GM18907 (cell line): ENCODE data around the gene AHRR.
"Not testable (repeated sequence)": the region's sequence is repeated elsewhere in the genome, so short reads cannot be mapped to it uniquely, and the experiment has no call there.

Experiments used
- ATAC-seq: cut with Tn5 transposase; IDR thresholded peaks from one replicate; pipeline ENCODE4 v1.9.1; 2021; ENCODE audit warnings: mild to moderate bottlenecking, moderate library complexity; ENCODE audit not compliant: unreplicated experiment

Gene AHRR

DNA sequence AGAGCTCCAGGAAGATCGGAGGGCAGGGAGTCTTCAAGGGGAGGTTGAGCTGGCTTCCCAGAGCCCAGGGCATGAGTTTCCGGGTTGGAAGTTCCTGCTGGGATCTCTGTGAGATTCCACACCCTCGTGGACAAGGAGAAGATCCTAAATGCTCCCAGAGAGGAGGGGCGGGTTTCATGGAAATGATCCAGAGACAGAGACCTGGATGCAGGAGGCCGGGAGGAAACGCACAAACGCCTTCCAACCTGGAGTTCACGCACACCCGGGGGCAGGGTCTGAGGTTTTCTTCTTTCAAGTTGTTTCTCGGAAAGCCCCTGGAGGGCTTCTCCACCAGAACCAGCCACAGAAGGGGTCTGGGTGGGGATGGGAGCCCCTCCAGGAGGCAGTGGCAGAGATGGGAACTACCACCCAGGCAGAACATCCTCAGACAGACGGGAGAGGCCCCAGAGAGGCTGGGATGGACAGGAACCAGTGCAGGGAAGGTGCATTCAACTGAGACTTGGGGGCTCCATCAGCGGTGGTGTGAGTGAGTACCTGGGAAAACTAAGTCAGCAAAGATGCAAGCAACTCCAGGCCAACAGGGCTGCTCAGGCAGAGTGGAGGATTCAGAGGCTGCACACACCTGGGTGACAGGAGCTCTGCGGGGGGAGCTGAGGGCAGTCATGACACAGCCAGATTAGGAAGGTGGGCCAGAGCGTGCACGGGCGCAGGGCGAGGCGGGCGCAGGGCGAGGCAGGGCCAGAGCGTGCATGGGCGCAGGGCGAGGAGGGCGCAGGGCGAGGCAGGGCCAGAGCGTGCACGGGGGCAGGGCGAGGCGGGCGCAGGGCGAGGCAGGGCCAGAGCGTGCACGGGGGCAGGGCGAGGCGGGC, 69.3 kb downstream of the AHRR start:
- ATAC-seq: no peak

DNA sequence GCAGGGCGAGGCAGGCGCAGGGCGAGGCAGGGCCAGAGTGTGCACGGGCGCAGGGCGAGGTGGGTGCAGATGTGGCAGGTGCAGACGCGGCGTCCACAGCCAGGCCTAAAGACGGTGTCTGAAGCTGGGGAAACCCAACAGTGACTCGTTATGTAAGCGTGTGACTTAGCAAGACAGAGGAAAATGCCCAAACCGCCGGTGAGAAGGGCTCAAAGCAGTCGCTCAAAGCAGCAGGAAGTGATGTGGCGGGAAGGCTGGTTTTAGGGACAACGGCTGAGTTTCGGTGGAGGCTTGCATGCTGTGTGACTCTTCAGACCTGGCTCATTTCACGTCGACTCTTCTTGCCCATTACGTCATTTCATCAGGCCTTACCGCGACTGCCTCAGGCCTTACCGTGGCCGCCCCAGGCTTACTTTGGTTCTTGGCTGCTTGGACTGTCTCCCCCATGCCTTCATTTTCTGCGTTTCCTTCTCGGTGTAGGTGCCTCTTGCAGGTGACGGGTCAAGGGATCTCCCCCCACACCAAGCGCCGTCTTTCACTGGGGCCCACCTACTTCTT, 71.0 kb downstream of the AHRR start:
- peak; percentile 88 for ATAC-seq

DNA sequence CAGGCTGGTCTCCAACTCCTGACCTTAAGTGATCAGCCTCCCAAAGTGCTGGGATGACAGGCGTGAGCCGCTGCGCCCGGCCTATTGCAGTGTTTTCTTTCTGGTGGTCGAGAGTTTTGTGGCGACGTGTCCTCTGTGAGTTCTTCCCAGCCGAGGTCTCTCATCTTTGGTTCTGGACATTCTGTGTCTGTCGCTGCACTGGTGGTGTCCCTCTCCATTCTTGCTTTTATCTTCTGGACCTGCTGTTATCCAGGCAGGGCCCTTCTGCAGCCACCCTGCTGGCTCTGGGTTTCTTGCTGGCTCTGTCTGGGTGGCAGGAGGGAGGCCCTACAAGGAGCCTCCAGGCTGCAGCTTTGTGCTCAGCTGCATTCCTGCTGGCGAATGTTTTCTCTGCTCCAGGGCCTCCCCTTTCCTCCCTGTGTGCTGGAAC, 72.3 kb downstream of the AHRR start:
- no peak for ATAC-seq

DNA sequence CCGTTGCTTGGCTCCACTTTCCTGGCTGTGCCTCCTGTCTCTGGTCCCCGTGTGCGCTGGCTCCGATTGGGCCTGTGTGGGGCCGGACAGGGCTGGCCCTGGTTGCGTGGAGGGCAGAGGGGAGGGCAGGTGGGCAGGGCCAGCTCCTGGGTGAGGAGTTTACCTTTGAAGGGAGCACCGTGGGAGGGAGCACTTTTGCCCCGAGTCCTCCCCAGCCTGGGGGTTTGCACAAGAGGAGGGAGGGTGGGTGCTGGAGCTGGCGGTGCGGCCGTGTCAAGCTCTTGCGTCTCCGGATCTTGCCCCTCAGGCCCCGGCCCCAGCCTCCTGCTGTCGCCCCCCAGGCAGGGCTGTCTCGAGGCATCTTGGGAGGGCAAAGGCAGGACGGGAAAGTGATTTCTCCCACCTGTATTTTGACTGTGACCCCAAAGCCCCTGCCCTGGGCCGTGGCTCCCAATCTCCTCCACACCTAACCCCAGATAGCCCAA, 73.2 kb downstream of the AHRR start:
- no peak for ATAC-seq

DNA sequence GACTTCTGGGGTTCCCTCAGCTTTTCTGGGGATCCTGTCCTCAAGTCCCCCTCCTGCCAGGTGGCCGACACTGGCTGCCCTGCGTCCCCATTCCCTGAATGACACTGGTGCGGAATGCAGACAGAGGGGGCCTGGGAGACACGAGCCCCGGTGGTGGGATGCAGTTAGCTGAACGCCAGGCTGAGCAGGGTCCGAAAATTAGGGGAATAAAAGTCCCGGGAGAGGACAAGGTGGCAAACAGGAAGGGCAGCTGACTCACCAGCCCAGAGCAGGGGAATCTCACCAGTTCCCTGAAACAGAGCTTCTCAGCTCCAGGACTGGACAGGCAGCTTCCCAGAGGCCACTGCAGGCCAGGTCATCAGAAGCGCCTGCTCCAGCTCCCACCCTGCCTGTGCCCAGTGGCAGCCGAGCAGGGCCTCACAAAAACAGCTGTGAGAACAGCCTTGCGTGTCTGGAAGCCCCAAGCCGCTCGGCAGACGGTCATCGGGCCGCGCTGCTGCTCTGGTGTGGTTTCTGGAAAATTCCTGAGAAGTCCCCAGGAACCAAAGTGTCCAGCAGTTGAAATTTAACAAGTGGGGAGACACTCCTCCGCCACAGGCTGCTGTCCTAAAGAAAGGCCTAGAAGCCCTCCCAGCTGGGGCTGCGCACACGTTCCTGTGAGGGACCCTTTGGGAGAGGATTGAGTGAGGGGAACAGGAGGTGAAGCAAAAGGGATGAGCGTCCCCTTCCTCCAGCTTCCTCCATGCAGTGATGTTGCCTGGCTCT, 73.8 kb downstream of the AHRR start:
- no peak for ATAC-seq

DNA sequence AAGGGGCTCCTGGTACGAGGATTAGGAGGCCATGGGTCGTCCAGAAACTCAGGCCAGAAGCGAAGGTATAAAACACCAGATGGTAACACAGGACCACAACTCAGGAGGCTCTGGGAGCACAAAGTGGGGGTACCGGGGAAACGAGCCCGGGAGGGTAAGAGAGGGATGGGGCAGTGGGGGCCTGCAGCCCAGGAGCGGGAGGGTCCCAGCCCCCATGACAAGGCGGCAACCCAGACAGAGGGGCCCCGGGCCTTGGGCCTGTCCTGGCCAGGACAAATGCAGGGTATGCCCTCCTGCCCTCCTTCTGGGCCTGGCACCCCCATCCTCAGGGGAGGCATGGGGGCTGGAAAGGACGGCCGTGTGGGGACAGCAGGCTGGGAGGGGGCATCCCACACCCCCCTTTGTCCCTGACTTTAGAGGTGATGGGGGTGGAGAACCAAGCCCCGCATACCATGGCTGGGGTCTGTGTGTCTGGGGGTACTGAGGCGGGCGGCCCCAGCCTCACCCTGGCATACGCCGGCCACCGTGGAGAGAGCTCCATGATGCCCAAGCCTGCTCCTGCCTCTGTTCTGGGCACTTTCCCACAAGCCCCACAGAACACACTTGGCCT, 74.5 kb downstream of the AHRR start:
- no peak for ATAC-seq

DNA sequence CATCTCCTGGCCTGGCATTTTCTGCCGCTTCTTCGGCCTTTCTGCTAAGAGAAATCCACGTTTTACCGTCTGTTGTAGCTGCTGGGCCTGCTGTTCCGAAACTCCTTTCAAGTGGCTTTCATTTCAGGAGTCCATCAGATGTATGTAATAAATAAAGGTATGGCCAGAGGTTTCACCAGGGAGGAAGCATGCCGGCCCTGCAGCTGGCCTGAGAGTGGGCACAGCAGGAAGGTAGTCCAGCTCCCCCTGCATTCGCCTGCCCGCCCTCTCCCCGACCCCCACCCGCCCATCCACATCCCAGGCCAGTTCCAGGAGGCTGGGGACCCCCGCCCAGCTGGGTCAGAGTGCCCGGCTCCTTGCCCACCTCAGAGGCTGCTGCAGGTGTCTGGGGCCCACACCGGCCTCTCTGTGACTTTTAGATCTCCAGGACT, 75.0 kb downstream of the AHRR start:
- ATAC-seq: no peak

DNA sequence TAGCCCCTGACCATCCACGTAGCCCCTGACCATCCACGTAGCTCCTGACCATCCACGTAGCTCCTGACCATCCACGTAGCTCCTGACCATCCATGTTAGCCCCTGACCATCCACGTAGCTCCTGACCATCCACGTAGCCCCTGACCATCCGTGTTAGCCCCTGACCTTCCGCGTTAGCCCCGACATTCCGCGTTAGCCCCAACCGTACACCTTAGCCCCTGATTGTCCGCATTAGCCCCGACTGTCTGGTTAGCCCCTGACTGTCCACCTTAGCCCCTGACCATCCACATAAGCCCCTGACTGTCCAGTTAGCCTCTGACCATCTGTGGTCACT, 76.6 kb downstream of the AHRR start:
- not testable (repeated sequence) for ATAC-seq

DNA sequence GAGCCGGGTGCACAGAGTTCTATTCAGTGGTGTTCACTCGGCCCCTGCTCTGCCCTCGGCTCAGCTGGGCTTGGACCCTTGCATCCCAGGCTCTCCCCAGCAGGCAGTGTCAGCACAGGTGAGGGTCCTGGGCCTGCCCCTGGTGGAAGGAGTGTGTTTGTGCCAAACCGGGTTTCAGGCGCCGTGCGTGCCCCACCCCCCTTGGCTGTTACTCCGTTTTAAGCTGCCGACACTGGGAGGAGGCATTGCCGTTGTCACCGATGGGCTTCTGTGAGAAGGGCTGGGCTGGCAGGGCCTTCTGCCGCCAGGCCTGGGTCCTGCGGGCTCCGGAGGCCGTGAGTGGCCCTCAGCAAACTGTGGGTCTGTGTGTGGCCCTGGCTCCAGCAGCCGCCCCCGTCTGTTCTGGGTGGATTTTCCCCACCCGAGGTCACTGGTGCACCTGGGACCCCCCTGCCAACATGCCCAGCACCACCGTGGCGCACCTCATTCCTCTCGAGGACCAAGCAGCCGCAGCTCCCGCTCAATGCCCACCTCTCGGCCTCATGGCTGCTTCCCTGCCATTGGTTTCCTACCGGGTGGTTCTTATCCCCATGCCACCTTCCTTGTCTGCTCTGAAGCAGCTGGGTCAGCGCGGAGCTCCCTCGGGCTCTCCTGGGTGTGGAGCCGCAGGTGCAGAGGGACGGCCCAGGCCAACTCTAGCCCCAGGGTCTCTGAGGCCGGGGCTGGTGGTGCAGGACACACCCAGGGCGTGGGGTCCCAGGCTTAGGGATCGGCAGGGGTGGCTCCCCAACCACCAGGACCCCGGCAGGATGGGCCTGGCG, 77.2 kb downstream of the AHRR start:
- ATAC-seq: no peak

DNA sequence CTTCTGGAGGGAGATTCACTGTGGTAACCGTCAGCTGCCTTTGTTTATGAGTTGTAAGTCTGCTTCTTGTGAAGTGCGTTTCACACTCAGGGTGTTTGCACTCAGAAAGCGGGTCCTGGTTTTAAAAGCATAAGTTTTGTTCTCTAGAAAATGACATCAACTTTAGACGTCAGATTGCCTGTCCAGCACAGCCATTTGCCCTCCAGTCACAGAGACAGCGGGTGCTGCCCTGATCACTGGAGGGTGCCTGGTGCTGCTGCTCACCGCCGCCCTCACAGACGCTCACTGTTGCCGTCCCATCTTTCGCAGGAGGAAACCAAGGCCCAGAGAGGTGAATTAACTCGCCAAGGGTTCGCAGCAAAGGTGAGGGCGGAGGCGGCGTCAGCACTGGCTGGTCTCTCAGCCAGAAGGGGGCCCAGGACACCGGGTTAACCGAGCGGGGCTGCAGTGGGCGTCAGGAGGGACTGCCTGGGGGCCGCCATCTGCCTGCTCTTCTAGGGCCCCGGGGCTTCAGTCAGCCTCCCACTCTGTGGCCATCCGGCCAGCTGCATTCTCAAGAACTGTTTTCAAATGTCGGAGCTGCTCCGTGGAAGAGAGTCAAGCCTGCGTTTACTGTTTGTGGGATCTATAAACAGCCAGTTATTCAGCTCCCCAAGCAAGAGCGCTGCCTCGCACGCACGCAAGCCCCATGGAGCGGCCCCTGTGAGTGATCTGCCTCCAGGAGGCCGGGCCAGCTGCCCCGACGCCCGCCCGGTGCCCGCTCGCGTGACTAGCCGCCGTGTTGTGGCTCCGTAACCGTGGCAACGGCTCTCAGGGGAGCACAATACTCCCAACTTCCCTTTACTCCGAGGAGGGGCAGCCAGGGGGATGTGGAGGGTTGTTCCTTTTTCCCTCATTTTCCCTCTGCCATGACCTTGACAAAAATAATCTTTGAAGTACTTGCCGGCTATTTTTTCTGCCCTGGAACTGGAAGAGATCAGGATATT, 78.1 kb downstream of the AHRR start:
- peak; percentile 77 for ATAC-seq

DNA sequence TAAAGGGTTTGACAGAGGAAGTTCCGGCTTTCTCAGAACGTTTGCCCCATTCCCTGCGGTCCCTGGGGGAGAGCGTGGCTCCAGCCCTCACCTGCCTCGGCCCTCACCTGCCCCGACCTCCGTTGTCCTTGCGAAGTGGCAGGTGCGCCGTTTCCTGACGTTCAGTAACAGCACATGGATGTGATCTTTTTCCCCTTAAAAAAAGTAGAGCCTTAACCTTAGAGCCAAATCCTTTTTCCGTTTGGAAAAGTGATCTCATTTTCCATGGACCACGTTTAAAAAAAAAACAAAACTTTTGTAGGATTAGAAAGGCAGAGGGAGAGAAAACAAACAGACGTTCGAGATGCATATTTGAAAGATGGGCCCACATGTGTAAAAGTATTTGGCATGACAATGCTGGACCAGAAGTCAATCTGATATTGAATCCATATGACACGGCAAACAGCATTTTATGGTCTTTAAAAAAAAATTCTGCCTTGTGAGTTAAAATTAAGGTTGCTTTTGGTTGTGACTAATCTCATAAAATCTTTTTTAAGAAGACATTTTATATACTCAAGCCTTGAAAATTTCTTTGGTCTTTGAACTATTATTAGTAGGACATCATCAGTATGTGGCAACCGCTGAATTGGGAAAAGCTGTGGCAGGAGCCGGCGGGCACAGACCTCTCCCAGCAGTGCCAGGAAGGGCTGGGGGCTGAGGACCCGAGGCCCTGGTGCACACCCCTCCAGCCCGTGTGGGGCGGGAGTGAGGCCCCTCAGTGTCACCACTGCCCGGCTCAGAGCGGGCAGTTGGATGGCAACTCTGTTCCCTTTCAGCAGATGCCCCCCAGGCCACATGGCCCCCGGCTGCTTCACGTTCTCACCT, 79.0 kb downstream of the AHRR start:
- ATAC-seq: peak; percentile 21

DNA sequence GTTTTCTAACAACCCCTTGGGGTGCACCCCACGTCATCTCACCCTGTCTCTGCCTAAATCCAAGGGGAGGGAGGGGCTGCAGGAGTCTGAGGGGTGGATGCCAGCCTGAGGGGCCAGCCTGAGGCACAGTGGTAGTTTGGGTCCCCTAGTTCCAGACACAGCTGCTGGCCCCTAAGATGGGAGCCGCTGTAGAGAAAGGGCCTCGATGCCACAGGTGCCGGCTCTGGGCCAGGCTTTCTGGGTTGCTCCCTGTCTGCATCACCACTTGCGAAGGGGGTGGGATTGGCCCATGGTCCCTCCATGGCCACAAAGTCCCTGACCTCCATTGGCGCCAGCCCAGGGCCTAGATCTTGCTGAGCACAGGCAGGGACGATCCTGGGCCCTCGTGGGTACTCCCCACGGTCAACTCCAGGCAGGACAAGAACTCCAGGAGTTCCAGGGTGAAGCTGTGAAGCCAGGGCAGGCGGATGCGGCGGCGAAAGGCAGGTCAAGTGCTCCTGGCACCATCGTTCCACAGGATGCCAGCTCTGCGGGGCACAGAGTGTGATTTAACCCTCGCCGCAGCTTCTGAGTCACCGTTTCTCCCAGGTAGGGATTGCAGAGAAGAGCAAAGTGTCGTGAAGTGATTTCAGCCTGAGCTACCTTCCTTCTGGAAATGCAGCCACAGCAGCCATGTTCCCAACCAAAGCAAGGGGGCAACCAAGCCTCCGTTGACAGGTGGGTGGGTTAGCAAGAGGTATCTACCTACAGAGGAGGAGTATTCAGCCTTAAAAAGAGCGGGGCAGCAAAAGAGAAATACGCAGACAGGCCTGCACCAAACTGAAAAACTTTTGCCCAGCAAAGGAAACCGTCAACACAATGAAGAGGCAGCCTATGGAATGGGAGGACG, 79.9 kb downstream of the AHRR start:
- no peak for ATAC-seq

DNA sequence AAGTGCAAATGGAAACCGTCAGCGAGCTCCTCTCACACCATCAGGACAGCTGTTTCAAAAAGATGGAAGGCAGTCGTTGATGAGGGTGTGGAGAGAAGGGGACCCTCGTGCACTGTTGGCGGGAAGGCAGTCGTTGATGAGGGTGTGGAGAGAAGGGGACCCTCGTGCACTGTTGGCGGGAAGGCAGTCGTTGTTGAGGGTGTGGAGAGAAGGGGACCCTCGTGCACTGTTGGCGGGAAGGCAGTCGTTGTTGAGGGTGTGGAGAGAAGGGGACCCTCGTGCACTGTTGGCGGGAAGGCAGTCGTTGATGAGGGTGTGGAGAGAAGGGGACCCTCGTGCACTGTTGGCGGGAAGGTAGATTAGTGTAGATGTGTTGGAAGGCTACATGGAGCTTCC, 80.7 kb downstream of the AHRR start:
- ATAC-seq: not testable (repeated sequence)

DNA sequence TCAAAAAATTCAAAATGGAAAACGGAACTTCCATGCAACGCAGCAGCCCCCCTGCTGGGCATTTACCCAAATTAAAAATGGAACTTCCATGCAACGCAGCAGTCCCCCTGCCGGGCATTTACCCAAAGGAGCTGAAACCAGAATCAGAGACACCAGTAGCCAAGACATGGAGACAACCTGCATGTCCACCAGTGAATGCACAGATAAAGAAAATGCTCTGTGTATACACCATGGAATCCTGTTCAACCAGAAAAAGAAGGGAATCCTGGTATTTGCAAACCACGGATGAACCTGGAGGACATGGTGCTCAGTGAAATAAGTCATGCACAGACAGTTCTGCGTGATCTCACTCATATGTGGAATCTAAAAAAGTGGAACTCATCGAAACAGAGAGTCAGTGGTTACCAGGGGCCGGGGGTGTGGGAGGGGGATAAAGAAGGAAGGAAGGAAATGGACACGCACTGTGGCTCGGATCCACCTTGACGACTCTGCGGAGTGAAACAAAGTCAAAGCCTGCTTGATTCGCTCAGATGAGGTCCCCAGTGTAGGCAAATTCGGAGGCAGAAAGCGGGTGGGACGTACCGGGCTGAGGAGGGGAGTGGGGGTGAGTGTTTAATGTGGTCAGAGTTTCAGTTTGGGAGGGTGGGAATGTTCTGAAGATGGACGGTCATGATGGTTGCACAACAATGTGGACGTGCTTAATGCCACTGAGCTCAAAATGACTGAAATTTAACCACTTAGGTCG, 81.3 kb downstream of the AHRR start:
- peak; percentile 55 for ATAC-seq

DNA sequence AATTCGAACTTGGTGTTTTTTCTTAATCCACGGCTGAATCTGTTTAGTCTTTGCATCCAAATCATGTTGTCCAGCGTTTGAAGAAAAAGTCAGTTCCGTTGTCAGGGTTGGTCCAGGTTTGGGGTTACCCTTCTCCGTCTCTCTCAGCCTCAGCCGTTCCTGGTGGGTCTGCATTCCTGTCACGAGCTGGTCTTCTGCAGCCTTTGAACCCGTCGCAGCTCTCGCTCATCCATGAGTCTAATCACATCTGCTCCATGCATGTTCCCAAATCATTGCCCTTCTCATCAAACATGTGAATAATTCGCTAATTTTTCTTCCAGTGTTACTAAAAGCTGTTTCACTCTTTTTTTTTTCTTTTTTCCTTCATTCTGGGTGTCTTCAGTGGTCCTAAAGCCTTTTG, 82.5 kb downstream of the AHRR start:
- no peak for ATAC-seq

DNA sequence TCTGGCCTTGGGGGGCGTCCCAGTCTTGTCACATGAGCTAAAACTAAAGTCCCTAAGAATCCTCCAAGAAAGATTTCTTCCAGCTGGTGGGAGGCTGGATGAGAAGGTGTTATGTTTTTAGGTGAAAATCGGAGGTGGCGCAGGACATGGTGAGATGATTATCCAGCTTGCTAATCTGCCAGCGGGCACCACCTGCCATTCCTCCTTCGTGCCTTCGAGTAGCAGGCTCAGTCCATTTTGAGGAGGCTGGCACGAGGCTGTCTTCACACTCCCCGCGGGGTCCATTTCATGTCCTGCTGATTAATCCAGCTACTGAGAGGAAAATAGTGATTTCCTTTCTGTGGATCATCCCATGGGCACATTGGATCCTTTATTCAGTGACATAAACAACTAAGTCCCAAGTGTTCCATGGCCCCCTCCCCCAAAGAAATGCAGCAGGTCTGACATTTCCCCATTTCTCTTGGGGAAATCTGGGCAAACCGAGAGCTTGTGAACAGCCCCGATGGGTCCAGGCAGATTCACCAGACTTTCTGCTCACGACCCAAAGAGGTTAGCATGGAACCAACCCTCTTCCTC, 83.2 kb downstream of the AHRR start:
- ATAC-seq: no peak
